H54 (cell line): ENCODE data around the gene MGAT3.

ENCODE experiments used
- DNase-seq: peaks from one replicate; pipeline ENCODE4 v3.0.0; 2011; ENCODE audit warnings: low spot score, mixed read lengths; ENCODE audit not compliant: insufficient read length
- FAIRE-seq: peaks from 3 replicates; lab custom pipeline; 2011; peaks lifted over from hg19 to GRCh38; lab: Jason Lieb, UNC
- POLR2A ChIP-seq: IDR thresholded peaks from 2 replicates; pipeline ENCODE4 v1.6.1; 2011; ENCODE audit warnings: low read depth, mild to moderate bottlenecking, low read length

MGAT3 gene

DNA sequence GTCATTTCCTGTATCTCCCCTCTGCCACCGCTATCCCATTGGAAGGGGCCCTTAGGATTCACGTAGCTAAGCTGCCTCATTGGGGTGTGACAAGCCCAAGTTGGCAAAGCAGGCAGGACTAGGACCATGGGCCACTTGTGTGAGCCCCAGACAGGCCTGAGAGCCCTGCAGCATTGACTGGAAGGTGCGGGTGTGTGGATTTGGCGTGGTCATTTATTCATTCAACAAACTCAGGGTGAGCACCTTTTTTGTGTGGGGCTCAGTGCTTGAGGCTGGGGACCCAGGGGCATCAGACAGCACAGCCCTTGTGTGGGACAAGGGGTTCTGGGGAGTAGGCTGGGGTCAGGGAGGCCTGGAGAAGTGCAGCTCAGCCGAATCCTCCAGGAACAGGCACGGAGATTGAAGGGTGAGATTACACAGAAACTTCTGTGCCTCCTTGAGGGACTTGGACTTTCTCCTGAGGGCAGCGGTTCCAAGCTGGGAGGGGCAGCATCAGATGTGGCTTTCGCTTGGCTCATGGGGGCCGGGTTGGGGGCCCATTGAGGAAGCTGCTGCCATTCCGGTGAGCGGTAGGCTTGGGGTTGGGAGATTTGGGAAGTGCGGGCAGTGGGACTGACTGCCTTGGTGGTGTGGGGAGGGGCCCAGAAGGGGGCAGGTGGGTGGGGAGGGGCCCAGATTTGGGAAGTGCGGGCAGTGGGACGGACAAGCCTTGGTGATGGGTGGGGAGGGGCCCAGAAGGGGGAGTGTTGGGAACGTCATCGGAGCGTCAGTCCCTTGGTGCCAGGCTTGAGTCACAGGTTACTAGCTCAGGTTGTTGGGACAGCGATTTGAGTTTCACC is 11.9 kb downstream of the MGAT3 start:
- FAIRE-seq: no peak
- TF ChIP-seq POLR2A: no peak
- no peak for DNase-seq

DNA sequence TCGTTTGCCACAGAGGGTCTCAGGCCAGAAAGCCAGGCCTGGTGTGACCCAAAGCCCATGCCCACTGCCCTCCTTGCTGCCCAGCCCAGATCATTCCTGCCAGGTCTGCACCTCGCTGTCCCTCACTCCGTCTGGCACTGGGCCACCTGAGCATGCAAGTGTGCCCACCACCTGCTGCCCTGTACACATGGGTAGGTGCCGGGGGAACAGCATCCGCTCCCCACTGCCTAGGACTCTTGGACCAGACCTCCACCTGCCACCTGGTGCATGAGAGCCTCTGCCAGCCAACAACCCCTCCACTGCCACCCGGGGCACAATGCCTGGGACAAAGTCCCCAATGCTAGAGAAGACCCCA is 12.5 kb downstream of the MGAT3 start:
- no peak for DNase-seq
- no peak for FAIRE-seq
- TF ChIP-seq POLR2A: no peak

DNA sequence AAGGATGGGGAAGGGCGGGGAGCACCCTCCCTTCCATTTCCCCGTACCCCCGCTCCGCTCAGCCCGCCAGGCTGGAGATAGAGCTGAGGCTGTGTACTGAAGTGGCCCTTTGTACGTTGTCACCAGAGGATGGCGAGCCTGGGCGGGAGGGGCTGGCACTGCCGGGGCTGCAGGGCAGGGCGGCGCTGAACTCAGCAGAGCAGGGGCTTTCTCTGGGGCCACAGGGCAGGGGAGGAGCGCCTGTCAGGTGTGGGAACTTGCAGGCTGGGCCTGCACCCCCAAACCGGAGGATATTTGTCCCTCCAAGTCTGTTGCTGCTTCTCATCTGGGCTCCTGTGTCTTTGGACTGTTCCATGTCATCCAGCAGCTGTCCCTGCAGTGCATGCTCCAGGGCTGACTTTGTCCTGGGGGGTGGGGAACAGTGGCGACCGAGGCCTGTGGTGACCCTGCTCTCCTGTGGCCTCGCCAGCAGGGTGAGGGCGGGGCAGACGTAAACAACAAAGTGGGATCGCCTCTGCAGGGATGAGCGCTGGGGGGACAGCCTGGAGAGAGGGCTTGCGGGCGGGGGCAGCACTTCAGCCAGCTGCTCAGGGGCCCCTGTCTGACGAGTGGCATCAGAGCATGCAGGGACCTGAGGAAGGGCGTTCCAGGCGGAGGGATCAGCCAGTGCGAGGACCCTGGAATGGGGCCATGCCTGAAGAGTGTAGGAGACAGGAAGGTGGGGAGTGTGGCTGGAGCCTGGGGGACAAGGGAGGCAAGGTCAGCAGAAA is 13.1 kb downstream of the MGAT3 start:
- FAIRE-seq: no peak
- no peak for DNase-seq
- no peak for TF ChIP-seq POLR2A

DNA sequence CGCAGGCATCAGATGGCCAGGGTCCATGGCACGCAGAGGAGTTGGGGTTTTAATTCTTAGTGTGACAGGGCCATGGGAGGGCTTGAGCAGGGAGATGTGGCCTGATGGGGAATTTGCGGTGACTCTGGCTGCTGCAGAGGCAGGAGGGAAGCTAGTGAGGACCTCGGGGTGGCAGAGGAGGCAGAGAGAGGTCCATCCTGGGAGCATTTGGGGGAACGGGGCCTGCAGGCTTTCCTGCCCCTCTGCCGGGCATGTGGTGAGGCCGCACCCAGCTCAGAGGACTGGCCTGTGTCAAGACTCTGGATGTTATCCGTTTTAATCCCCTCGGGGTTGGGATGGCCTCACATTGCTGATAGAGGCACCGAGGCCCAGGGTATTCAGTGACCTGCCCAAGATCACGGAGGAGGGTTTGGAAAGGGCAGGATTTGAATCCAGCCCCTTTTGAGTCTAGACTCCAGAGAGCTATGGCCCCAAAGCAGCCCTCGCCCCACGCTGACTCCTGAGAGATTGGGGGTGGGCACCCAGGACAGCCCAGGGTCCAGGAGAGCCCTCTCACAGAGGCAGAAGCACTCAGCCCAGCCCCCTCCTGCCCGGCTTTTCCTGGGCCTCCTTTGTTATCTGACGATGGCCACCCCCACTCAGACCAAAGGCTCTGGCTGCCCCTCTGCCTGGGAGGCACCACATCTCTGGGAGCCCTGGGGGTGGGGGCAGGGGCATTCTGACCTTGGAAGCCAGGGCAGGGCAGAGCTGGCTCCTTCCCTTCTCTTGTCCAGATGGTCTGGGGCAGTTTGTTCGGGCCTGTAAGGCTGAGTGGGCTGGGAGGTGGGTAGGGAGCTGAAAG is 13.9 kb downstream of the MGAT3 start:
- TF ChIP-seq POLR2A: no peak
- DNase-seq: no peak
- no peak for FAIRE-seq

DNA sequence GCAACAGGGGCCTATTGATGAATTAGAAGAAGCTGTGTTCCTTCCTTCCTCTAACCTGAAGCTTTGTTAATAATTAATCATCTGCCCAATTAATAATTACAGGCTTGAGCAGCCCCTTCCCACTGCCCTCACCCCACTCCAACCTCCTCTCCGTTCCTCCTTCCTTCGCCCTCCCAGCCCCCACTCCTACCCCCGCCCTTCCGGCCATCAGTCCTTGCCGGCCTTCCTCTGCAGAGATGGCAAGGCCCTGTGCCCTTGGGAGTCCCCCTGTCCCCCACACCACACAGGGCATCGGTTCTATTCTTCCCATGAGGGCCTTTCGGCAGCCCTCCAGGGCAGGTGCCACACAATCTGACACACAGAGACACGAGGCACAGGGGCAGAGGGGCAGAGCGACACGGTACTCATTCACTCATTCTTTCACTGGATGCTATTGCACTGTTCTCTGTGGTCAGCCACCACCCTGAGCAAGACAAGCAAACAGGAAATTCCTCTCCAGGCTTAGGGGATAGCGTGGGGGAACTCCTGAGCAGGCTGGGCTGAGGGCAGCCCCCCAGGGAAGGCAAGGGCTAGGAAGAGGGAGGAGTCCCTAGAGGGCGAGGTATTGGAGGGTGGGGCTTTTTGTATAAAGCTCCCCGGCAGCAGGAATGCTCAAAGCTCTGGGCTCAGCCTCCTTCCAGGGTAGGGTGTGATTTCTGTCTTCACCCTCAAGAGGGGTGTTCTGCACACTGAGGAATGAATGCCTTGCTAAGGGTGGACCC is 14.7 kb downstream of the MGAT3 start:
- DNase-seq (no peak), FAIRE-seq (no peak)
- no peak for TF ChIP-seq POLR2A

DNA sequence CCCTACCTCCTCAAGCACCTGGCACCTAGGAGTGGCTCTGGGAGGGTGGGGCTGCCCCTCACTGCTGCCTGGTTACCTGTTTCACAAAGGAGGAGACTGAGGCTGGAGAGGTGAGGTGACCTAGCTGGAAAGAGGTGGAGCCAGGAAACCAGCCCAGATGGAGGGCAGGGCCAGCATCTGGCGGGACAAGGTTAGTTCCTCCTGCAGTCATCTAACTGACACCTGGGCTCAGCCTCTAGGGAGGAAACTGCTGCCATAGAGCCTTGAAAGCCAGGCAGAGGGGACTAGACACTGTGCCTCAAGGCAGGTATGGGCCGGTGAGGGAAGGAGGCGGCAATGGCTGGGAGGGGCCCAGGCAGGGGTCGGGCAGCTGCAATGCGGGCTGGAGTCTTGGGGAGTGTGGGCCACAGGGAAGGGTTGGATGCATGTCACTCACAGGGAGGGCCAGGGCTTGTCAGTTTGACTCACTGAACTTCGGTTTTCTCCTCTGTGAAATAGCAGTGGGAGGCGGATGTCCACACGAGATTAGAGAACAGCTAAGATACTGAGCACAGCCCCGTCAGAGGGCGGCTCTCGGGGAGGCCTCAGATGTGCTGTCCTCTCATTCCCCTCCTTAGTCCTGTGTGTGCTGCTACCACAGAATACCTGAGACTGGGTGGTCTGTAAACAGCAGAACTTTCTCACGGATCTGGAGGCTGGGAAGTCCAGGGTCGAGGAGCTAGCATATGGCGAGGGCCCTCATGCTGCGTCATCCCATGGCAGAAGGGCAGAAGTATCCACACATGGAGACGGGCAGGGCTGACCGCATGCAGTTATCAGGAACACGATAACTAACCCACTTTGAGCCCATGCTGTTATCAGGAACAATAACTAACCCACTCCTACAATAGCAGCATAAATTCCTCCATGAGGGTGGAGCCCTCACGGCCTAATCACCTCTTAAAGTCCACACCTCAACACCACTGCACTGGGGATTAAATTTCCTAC is 16.1 kb downstream of the MGAT3 start:
- FAIRE-seq (no peak), DNase-seq (no peak)
- TF ChIP-seq POLR2A: no peak

DNA sequence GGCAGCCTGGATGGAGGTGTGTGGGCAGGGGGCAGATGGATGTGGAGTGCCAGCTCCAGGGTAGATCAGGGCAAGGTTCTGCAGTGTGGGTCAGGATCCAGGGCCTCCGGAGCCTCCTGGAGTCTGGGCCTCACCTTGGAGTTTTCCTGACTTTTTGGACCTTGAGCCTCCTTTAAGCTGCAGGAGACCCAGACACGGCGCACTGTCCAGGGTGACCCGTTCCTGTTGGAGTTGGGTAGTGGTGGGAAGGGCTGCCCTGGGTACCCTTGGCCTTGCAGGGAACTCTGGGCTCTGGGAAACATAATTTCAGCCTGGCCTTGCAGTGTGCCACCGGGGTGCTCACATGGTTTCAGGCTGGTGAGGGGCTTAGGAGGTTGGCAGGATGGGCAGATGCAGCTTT is 17.0 kb downstream of the MGAT3 start:
- FAIRE-seq (no peak), DNase-seq (no peak)
- no peak for TF ChIP-seq POLR2A

DNA sequence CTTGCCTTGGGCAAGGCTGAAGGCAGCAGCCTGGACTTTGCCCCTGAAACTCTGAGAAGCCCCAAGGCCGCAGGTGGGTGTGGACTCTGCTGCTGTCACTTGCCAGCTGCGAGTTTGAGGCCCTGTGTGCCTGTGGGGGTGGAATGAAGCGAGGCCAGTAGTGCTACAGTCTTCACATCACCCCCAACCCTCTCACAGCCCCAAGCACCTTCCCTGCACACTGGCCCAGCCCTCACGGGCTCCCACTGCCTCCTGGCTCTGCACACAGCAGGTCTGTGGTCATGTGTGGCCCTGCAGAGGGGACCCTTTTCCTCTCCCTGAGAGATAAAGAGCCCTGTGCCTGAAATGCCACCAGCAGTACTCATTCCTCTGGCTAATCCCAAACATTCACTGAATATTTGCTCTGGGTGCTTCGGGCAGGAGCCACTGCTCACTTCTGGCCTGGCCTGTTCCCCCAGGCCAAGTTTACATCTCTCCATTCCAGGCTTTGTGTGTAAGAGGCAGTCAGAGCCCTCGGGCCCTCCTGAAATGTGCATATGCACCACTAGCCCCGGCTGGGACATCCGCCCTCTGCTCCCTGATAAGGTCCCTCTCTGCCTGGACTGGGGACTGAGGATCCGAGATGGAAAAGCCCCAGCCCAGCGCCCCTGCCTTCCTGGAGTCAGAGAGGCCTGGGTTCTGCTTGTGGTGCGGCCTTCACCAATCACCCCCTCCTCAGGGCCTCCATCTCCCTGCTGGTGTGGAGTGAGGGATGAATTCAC is 17.7 kb downstream of the MGAT3 start:
- DNase-seq (no peak), FAIRE-seq (no peak)
- TF ChIP-seq POLR2A: no peak

DNA sequence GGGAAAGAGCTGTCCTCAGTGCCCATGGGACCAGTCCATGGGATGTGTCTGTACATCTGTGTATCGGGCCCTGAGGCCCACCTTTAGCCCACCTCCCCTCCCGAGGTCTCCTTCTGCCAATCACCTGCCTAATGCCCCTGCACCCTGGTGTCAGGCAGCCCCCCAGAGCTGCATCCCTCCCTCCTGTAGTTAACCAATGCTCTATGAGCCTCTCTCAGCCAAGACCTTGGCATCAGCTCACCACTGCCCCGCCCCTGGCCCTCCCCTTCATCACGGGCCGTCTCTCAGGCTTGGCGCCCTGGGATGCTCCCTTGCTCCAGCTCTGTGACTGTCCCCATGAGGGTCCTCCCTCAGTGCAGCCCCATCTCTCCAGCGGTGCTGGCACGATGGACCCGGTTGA is 18.5 kb downstream of the MGAT3 start:
- no peak for DNase-seq
- TF ChIP-seq POLR2A: no peak
- no peak for FAIRE-seq

DNA sequence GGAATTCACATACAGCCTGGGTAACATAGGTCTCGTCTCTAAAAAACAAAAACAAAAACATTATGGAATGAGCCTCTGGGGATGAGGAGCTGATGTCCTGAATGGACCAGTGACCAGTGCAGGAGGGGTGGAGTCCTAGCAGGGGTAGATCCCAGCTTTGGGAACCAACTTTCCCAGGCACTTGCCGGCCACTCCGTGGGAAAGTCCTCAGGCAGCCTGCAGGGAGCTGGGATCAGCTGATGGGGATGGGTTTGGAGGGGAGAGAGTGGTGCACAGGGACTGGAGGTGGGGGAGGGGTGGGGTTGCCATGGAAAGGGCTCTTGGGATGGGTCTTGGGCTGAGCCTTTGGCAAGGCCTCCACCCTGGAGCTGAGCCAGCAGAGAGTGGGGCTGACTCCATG is 19.1 kb downstream of the MGAT3 start:
- no peak for TF ChIP-seq POLR2A
- no peak for FAIRE-seq
- no peak for DNase-seq

DNA sequence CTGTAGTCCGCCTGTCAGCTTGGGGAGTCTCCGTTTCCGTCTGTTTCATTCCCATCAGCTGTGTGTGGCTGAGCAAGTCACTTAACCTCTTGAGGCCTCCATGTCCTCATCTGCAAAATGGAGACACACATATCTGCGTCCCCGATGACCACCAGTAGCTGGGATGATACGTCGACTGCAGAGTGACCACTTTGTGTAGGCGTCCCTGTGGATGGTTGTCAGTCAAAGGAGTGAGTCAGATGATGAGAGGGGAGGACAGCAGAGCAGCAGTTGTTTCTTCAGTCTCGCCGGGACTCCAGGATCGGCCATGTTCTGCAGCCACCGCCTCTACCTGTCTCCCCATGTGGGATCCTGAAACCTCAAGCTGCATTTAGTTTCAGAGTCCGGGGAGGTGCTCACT is 19.9 kb downstream of the MGAT3 start:
- TF ChIP-seq POLR2A: no peak
- FAIRE-seq (no peak), DNase-seq (no peak)
